ENCODE data around the gene RAPGEF3.
A peak's percentile ranks its signal among the peaks of the same experiment; 100 is the strongest.

The RAPGEF3 gene

GRCh38 chr12:47758834-47759690 lies at the start of gene RAPGEF3:
RAPGEF3 (minus strand) TSS chr12:47758880; CDS start chr12:47758556, 324 bp downstream.
- peak; percentile 67 for DNase-seq (ENCODE audit: low read depth)

- peak; percentile 69 for DNase-seq (ENCODE audit: low read depth)
Observed at GRCh38 chr12:47808050-47808449, 49.4 kb upstream of the RAPGEF3 start.

GRCh38 chr12:47807338-47807737 lies 48.7 kb upstream of the RAPGEF3 start:
- DNase-seq (ENCODE audit: low read depth) = no peak

GRCh38 chr12:47805417-47805816 lies 46.7 kb upstream of the RAPGEF3 start:
- DNase-seq (ENCODE audit: low read depth) = no peak

- no peak for DNase-seq (ENCODE audit: low read depth)
Observed at GRCh38 chr12:47804171-47804570, 45.5 kb upstream of the RAPGEF3 start.

- no peak for DNase-seq (ENCODE audit: low read depth)
Observed at GRCh38 chr12:47803191-47803875, 44.7 kb upstream of the RAPGEF3 start.

- no peak for DNase-seq (ENCODE audit: low read depth)
Observed at GRCh38 chr12:47802312-47802711, 43.6 kb upstream of the RAPGEF3 start.

GRCh38 chr12:47801904-47802246 lies 43.2 kb upstream of the RAPGEF3 start:
- no peak for DNase-seq (ENCODE audit: low read depth)

- DNase-seq (ENCODE audit: low read depth) = no peak
Observed at GRCh38 chr12:47801170-47801903, 42.7 kb upstream of the RAPGEF3 start.

GRCh38 chr12:47800582-47800981 lies 41.9 kb upstream of the RAPGEF3 start:
- no peak for DNase-seq (ENCODE audit: low read depth)

- no peak for DNase-seq (ENCODE audit: low read depth)
Observed at GRCh38 chr12:47799357-47799955, 40.8 kb upstream of the RAPGEF3 start.

GRCh38 chr12:47798382-47798948 lies 39.8 kb upstream of the RAPGEF3 start:
- no peak for DNase-seq (ENCODE audit: low read depth)

- no peak for DNase-seq (ENCODE audit: low read depth)
Observed at GRCh38 chr12:47797441-47797840, 38.8 kb upstream of the RAPGEF3 start.

- no peak for DNase-seq (ENCODE audit: low read depth)
Observed at GRCh38 chr12:47795814-47796411, 37.2 kb upstream of the RAPGEF3 start.

- no peak for DNase-seq (ENCODE audit: low read depth)
Observed at GRCh38 chr12:47795121-47795813, 36.6 kb upstream of the RAPGEF3 start.

- no peak for DNase-seq (ENCODE audit: low read depth)
Observed at GRCh38 chr12:47794679-47795078, 36.0 kb upstream of the RAPGEF3 start.

GRCh38 chr12:47793015-47793681 lies 34.5 kb upstream of the RAPGEF3 start:
- DNase-seq (ENCODE audit: low read depth) = no peak

- DNase-seq (ENCODE audit: low read depth) = no peak
Observed at GRCh38 chr12:47791874-47792273, 33.2 kb upstream of the RAPGEF3 start.

GRCh38 chr12:47791351-47791746 lies 32.7 kb upstream of the RAPGEF3 start:
- DNase-seq (ENCODE audit: low read depth) = no peak

GRCh38 chr12:47790676-47791350 lies 32.1 kb upstream of the RAPGEF3 start:
- no peak for DNase-seq (ENCODE audit: low read depth)

Measured in activated T-helper 9 cell treated with anti-CD3 and anti-CD28 coated beads, Interleukin-2, amount 50 U/mL, for 16 hours (primary cell).